ENCODE results near the gene INO80B. TPM values are rescaled to one million over a fixed set of nuclear protein-coding genes. Genes with fewer than 3 reads are reported as not detected.

The INO80B gene
- total and polyA plus RNA-seq, 9 of the 15 experiments (the other 6 are each of a cell fraction or from before 2014, with no cell fraction given): 0.41 to 22.6 (median 9.0) TPM

GRCh38 chr2:74482801-74483674 is 28.2 kb downstream of the INO80B start, which contains the start of the genes CCDC142 and TTC31 (continued):
- peak in 1 of 2 experiments; percentile 45; a peak in 2 of 4 replicates for TF ChIP-seq UBTF (IDR thresholded peaks at IDR 0.05; ENCODE audit: borderline replicate concordance in 1 of 2, low read depth in 2 of 2, low read length in 2 of 2)
- no peak for TF ChIP-seq ZNF740 (CRISPR knock-in tag; IDR thresholded peaks at IDR 0.05)
- TF ChIP-seq ZNF740 (tag; IDR thresholded peaks at IDR 0.05): no peak
- peak; percentile 93 for TF ChIP-seq MBD2 (IDR thresholded peaks at IDR 0.05; ENCODE audit: borderline replicate concordance, low read depth)
- no peak for TF ChIP-seq IRF2 (CRISPR knock-in tag; IDR thresholded peaks at IDR 0.05)
- peak; percentile 88 to 89 for TF ChIP-seq RAD21 (CRISPR knock-in tag; conservative IDR thresholded peaks at IDR 0.05 in 1 of 2, IDR thresholded peaks at IDR 0.05 in 1 of 2)
- peak in 1 of 2 experiments; percentile 27; a peak in 2 of 4 replicates for TF ChIP-seq RCOR1 (IDR thresholded peaks at IDR 0.05; ENCODE audit: borderline replicate concordance in 1 of 2, low read depth in 2 of 2, low read length in 2 of 2)
- TF ChIP-seq BCL6 (CRISPR knock-in tag; IDR thresholded peaks at IDR 0.05): no peak
- TF ChIP-seq CCNT2 (IDR thresholded peaks at IDR 0.05; ENCODE audit: borderline replicate concordance, extremely low read depth, insufficient read length, low read depth, low read length): no peak
- no peak for TF ChIP-seq PHF21A (IDR thresholded peaks at IDR 0.05; ENCODE audit: borderline replicate concordance, low read depth)
- peak; percentile 89 for TF ChIP-seq HCFC1 (IDR thresholded peaks at IDR 0.05; ENCODE audit: low read depth, low read length)
- no peak for TF ChIP-seq U2AF1 (optimal IDR thresholded peaks at IDR 0.05; ENCODE audit: low read depth, low read length)
- no peak; the same call in 1 of the 2 replicates for TF ChIP-seq HLTF (IDR thresholded peaks at IDR 0.05)
- TF ChIP-seq ZNF512 (tag; IDR thresholded peaks at IDR 0.05): no peak
- 0 out of 2 replicates have a peak, but pooled peaks have one; percentile 3 for TF ChIP-seq ZBTB12 (CRISPR knock-in tag; IDR thresholded peaks at IDR 0.05)
- TF ChIP-seq LCOR (CRISPR knock-in tag; IDR thresholded peaks at IDR 0.05): 0 out of 2 replicates have a peak, but pooled peaks have one; percentile 77
- no peak for TF ChIP-seq GTF2F1 (IDR thresholded peaks at IDR 0.05; ENCODE audit: low read depth, low read length)

Data from K562 (cell line).